GM13976 (cell line): ENCODE measurements around the gene MST1.
"Not testable (repeated sequence)": the region's sequence is repeated elsewhere in the genome, so short reads cannot be mapped to it uniquely, and the experiment has no call there.

ENCODE experiments used
- DNase-seq: peaks from one replicate; pipeline ENCODE4 v3.0.0; 2012; ENCODE audit warnings: low spot score
- in situ Hi-C: fragments of 300-500 bp; cut with MboI; formaldehyde crosslinking; loops from one replicate; pipeline ENCODE4 v1.12.0; 2022; ENCODE audit warnings: low sequenced_read_pairs, mixed read lengths, inconsistent platforms; ENCODE audit not compliant: unreplicated experiment
- TF ChIP-seq, protein P1 (sequence below): IDR thresholded peaks from 2 replicates; pipeline ENCODE4 v1.5.1; 2012; ENCODE audit warnings: borderline replicate concordance, mild to moderate bottlenecking; ENCODE audit not compliant: insufficient read depth; ENCODE audit errors: extremely low read depth, missing control alignments, control extremely low read depth

The MST1 gene

GRCh38 chr3:49686769-49687423, 2.4 kb downstream of the MST1 start:
- in situ Hi-C loops, DNase-seq: not testable (repeated sequence)

DNA sequence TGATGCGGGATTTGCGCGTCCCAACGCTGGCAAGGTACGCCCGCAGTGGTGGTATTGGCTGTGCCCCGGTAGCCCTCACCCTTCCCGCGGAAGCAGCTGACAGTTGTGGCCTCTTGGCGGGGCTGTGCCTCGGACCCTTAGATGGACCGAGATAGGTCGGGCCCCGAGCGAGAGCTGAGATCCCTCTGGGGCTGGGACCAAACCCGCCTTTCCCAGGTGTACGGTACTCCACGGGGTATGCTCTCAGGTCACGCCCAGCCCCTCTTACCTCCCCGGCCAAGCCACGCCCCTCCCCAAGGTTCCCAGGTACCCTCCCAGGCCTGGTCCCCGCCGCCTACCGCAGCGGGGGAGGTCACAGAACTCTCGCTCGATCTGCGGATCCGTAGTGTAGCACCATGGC, 2.9 kb downstream of the MST1 start:
- DNase-seq, in situ Hi-C loops: not testable (repeated sequence)

DNA sequence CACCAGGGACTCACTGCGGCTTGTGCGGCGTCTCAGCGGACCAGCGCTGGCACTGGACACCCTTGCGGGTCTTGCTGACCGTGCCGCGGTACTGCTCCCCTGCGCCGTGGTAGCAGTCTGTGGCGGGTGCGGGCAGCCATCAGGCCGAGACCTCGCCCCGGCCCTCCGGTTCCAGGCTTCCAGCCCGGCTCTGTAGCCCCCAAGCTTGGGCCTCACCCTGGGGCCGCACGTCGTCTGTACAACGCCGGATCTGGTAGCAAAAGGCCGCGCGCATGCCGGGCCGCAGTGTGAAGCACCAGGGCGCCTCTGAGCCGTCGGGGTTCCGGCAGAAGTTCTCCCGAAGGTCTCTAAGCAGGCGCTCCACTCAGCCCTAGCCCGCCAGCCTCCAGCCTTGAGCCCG, 3.4 kb downstream of the MST1 start:
- in situ Hi-C loops, DNase-seq: not testable (repeated sequence)

DNA sequence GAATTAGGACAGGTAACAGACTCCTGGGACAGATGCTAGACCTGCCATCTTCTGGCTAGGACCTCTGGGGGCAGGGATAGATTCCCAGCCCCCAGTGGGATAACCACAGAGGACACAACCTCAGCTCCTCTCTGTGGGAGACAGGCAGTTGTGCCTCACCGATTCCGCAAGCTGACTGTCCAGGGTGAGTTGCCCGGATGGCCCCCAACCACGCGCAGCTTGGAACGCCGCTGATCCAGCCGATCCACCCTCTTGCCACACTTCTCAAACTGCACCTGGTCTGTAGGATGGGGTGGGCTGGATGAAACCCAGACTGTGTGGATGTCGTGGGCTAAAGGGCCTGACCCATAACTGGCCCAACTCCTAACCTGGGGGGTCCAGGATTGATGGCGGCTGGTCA, 4.2 kb downstream of the MST1 start:
- in situ Hi-C loops, DNase-seq: not testable (repeated sequence)

- in situ Hi-C loops, result not testable (repeated sequence)
These were observed 4.8 kb downstream of the MST1 start for GRCh38 chr3:49684453-49684852.

DNA sequence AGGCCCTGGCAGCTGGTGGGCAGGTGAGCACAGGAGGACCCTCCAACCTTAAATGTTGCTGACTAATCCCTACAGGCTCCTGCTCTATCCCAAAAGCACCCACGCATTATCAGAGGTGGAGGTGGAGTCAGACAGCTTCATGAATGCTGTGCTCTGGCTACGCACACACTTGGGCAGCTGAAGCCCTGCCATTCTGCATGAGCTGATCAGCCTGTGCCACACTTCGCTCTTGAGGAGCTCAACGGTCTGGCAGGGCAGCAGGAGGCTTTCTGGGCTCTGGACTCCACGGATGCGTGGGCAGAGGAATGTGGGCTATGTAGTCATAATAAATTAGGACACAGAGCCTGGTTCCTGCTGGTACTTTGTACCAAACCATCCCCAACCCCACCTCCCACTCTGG, 6.1 kb downstream of the MST1 start:
- in situ Hi-C loops, result no loop called here

More at GRCh38 chr3:49684453-49684852, 4.8 kb downstream of the MST1 start:
- DNase-seq, result not testable (repeated sequence)

GRCh38 chr3:49681543-49681942, 7.7 kb downstream of the MST1 start:
- DNase-seq, result no peak
- TF ChIP-seq, protein P1, sequence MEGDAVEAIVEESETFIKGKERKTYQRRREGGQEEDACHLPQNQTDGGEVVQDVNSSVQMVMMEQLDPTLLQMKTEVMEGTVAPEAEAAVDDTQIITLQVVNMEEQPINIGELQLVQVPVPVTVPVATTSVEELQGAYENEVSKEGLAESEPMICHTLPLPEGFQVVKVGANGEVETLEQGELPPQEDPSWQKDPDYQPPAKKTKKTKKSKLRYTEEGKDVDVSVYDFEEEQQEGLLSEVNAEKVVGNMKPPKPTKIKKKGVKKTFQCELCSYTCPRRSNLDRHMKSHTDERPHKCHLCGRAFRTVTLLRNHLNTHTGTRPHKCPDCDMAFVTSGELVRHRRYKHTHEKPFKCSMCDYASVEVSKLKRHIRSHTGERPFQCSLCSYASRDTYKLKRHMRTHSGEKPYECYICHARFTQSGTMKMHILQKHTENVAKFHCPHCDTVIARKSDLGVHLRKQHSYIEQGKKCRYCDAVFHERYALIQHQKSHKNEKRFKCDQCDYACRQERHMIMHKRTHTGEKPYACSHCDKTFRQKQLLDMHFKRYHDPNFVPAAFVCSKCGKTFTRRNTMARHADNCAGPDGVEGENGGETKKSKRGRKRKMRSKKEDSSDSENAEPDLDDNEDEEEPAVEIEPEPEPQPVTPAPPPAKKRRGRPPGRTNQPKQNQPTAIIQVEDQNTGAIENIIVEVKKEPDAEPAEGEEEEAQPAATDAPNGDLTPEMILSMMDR, result no peak
- in situ Hi-C loops, result no loop called here

More for the DNA sequence above, 6.1 kb downstream of the MST1 start:
- TF ChIP-seq, protein P1, result no peak
- no peak for DNase-seq

- no peak for DNase-seq
- in situ Hi-C loops, result no loop called here
- TF ChIP-seq, protein P1, result no peak
These were observed 8.1 kb downstream of the MST1 start for GRCh38 chr3:49681232-49681522.

DNA sequence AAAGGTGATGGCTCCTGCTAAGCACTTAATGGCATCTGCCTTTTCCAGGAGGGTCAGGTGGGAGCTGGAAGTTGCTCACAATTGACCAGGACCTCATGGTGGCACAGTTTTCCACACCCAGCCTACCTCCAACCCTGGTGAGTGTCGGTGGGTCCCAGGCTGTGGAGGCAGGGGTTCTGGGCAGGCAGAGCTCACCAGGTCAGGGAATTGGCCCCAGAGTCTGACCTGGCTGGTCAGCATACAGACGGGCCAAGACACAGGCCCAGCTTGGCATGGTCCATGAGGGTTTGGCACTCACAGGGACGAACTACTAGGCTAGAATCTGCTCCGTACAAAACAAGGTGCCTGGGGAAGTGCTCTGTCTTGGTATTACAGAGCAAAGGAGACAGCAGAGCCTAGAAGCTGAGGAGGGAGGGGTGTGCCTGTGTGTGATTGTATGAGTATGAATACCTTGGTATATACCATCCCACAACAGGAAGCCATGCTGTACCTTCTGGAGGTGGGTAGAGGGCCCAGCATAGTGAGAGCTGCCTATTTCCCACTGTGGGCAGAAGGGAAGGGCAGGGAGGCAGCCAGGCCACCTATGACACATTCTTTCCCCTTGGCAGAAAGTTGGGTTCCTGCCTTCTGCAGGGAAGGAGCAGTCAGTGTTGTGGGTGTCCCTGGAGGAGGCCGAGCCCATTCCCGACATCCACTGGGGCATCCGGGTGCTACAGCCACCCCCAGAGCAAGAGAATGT, 8.6 kb downstream of the MST1 start:
- TF ChIP-seq, protein P1, result no peak
- in situ Hi-C loops, result no loop called here
- no peak for DNase-seq
